Esophagus squamous epithelium (tissue), 5 donors: ENCODE results near the gene B3GALT6. TPM values are rescaled to one million over a fixed set of nuclear protein-coding genes. Genes with fewer than 3 reads are reported as not detected.

Experiments used
- DNase-seq: peaks from one replicate; lab custom pipeline; 2025; lab: John Stamatoyannopoulos, UW
- H3K27ac ChIP-seq, 4 donors: fragments of 200-600 bp; sonication (generic); one replicate each; pipeline ENCODE4 v1.5.1; 2016 to 2019; ENCODE audit warnings: mild to moderate bottlenecking in 1 of 4
- H3K27me3 ChIP-seq, 4 donors: fragments of 200-600 bp; sonication (generic); 1 replicate in 3 of 4; 2 replicates in 1 of 4; pipeline versions ENCODE4 v1.5.1 to v1.6.0; 2017 to 2021; ENCODE audit warnings: antibody characterized with exemption in 1 of 4
- H3K36me3 ChIP-seq, 3 donors: fragments of 200-600 bp; sonication (generic); one replicate each; pipeline ENCODE4 v1.5.1; 2016 to 2019
- H3K4me1 ChIP-seq, 3 donors: fragments of 200-600 bp; sonication (generic); one replicate each; pipeline ENCODE4 v1.5.1; 2017 to 2019
- H3K4me3 ChIP-seq, 4 donors: fragments of 200-600 bp; sonication (generic); 1 replicate in 3 of 4; 2 replicates in 1 of 4; pipeline ENCODE4 v1.5.1; 2016 to 2019; ENCODE audit warnings: mild to moderate bottlenecking in 2 of 4, moderate library complexity in 1 of 4
- H3K9me3 ChIP-seq, 3 donors: fragments of 200-600 bp; sonication (generic); one replicate each; pipeline ENCODE4 v1.5.1; 2016 to 2019
- CTCF ChIP-seq, 6 experiments: fragments of 450-650 bp in 4 of 6; fragments of 200-600 bp in 2 of 6; sonication (generic) in 2 of 6; IDR thresholded peaks; one replicate each; pipeline ENCODE4 v1.5.1; 2016 to 2019; ENCODE audit warnings: antibody characterized with exemption in 6 of 6, mild to moderate bottlenecking in 4 of 6, moderate library complexity in 4 of 6
- POLR2A ChIP-seq, 4 donors: fragments of 450-650 bp; IDR thresholded peaks; one replicate each; pipeline ENCODE4 v1.6.1; 2017; ENCODE audit warnings: antibody characterized with exemption in 4 of 4, mild to moderate bottlenecking in 4 of 4, moderate library complexity in 3 of 4
- WGBS, 2 donors: methylation state at CpG; one replicate each; pipeline ENCODE4 v1.1.5; 2018; 5-methylcytosine and 5-hydroxymethylcytosine counted together
- intact Hi-C: fragments of 100-400 bp; cut with DNase I; formaldehyde crosslinking; loops from one replicate; pipeline ENCODE4 v1.15.0; 2022
- total RNA-seq, 4 donors: library from RNA; depleted of rRNA; stranded (reverse); fragments of >200 nt; gene quantifications; one replicate each; pipeline ENCODE4 v1.1.0, GENCODE V29; 2016
- donor health status: DM: yes; HTN: yes; CAD: no.

Gene B3GALT6
- total RNA-seq, 4 donors from 2014 or later = 13.5 to 17.5 (median 15.6) TPM

- H3K27me3 ChIP-seq = peaks cover 0 to 81% (median 2%) of the 10 kb centered on the region in 4 donors
- H3K9me3 ChIP-seq = no peaks in the 10 kb centered on the region
- intact Hi-C loops = no loop called here
- TF ChIP-seq POLR2A (IDR thresholded peaks at IDR 0.05) (no peak), CTCF (IDR thresholded peaks at IDR 0.05) (no peak)
- H3K27ac ChIP-seq = no peak overlapping the region
- DNase-seq = no peak
- no peak overlapping the region for H3K4me3 ChIP-seq
- no CpG with 5 or more reads among the region's 49 CpGs for WGBS, 2 donors
- H3K4me1 ChIP-seq = peaks cover 34 to 67% (median 38%) of the 10 kb centered on the region in 3 donors
- no peaks in the 10 kb centered on the region for H3K36me3 ChIP-seq
Observed at GRCh38 chr1:1203561-1204424, 28.2 kb upstream of the B3GALT6 start.

- H3K4me1 ChIP-seq = peaks cover 34 to 71% (median 38%) of the 10 kb centered on the region in 3 donors
- no peak overlapping the region for H3K27ac ChIP-seq
- TF ChIP-seq CTCF (IDR thresholded peaks at IDR 0.05) = no peak
- TF ChIP-seq POLR2A (IDR thresholded peaks at IDR 0.05) = no peak
- intact Hi-C loops = no loop called here
- H3K9me3 ChIP-seq = no peaks in the 10 kb centered on the region
- 80% methylated on average over 1 of the region's 8 CpGs; no CpG with 5 or more reads in 1 of the 2 donors for WGBS, 2 donors
- H3K36me3 ChIP-seq = no peaks in the 10 kb centered on the region
- H3K4me3 ChIP-seq = no peak overlapping the region
- H3K27me3 ChIP-seq = peaks cover 0 to 84% (median 2%) of the 10 kb centered on the region in 4 donors
- DNase-seq = no peak
Observed at GRCh38 chr1:1204425-1204920, 27.6 kb upstream of the B3GALT6 start.

- TF ChIP-seq POLR2A (IDR thresholded peaks at IDR 0.05) (no peak), CTCF (IDR thresholded peaks at IDR 0.05) (no peak)
- H3K4me1 ChIP-seq = peaks cover 34 to 71% (median 38%) of the 10 kb centered on the region in 3 donors
- H3K27me3 ChIP-seq = peaks cover 0 to 88% (median 2%) of the 10 kb centered on the region in 4 donors
- 87% methylated on average over 6 of the region's 19 CpGs; no CpG with 5 or more reads in 1 of the 2 donors for WGBS, 2 donors
- peak overlapping the region in 2 of 4 donors; percentile 39 to 61 for H3K4me3 ChIP-seq
- DNase-seq = no peak
- no peaks in the 10 kb centered on the region for H3K36me3 ChIP-seq
- intact Hi-C loops = no loop called here
- no peaks in the 10 kb centered on the region for H3K9me3 ChIP-seq
- peak overlapping the region in 1 of 4 donors; percentile 1 for H3K27ac ChIP-seq
Observed at GRCh38 chr1:1204998-1205768, 26.9 kb upstream of the B3GALT6 start.

GRCh38 chr1:1205769-1206375, 26.2 kb upstream of the B3GALT6 start:
- intact Hi-C loops = no loop called here
- Histone ChIP-seq H3K36me3 (no peaks in the 10 kb centered on the region), H3K27me3 (peaks cover 0 to 88% (median under 1%) of the 10 kb centered on the region in 4 donors), H3K4me1 (peaks cover 32 to 64% (median 35%) of the 10 kb centered on the region in 3 donors), H3K4me3 (peak overlapping the region; percentile 17 to 61 (median 30)), H3K9me3 (no peaks in the 10 kb centered on the region), H3K27ac (peak overlapping the region in 2 of 4 donors; percentile 1 to 18)
- TF ChIP-seq CTCF (IDR thresholded peaks at IDR 0.05) (no peak), POLR2A (IDR thresholded peaks at IDR 0.05) (no peak)
- WGBS, 2 donors = 18% methylated on average over 5 of the region's 31 CpGs; no CpG with 5 or more reads in 1 of the 2 donors
- DNase-seq = no peak
